ENCODE measurements around the gene LRRC10. TPM values are rescaled to one million over a fixed set of nuclear protein-coding genes. Genes with fewer than 3 reads are reported as not detected.

Gene LRRC10
- polyA plus RNA-seq, 2 of the 4 experiments (the other 2 are of a cell fraction): not detected

GRCh38 chr12:69639400-69640016 is 28.8 kb upstream of the LRRC10 start:
- 25% methylated on average over 12 of the region's 12 CpGs for WGBS (ENCODE audit: missing lambda C conversion rate)
- ATAC-seq (peak; percentile 90 to 97), FAIRE-seq (no peak), DNase-seq (ENCODE audit: low read depth in 1 of 2, low spot score in 1 of 2) (peak; percentile 79 to 82)
- TF ChIP-seq RAD21 (conservative IDR thresholded peaks at IDR 0.05 in 1 of 2, IDR thresholded peaks at IDR 0.05 in 1 of 2): peak; percentile 68 to 75
- TF ChIP-seq BCL3 (IDR thresholded peaks at IDR 0.05): no peak
- TF ChIP-seq REST (IDR thresholded peaks at IDR 0.05): no peak
- no peak for TF ChIP-seq RCOR1 (IDR thresholded peaks at IDR 0.05; ENCODE audit: low read depth, low read length)
- TF ChIP-seq ZC3H11A (IDR thresholded peaks at IDR 0.05): no peak
- no peak for TF ChIP-seq KDM5A (IDR thresholded peaks at IDR 0.05)
- TF ChIP-seq ZSCAN20 (CRISPR knock-in tag; IDR thresholded peaks at IDR 0.05): no peak
- no peak for TF ChIP-seq PHF8 (IDR thresholded peaks at IDR 0.05; ENCODE audit: borderline replicate concordance, low read depth)
- TF ChIP-seq HES2 (IDR thresholded peaks at IDR 0.05): no peak
- no peak for TF ChIP-seq CBX8 (IDR thresholded peaks at IDR 0.05)
- peak; percentile 86 for TF ChIP-seq CTCF (IDR thresholded peaks at IDR 0.05)
- TF ChIP-seq CHD2 (IDR thresholded peaks at IDR 0.05; ENCODE audit: low read length, partially characterized antibody): no peak
- TF ChIP-seq TP53 (CRISPR knock-in tag; IDR thresholded peaks at IDR 0.05): no peak
- peak; percentile 85 for TF ChIP-seq SMC3 (IDR thresholded peaks at IDR 0.05)
- no peak for TF ChIP-seq USF2 (IDR thresholded peaks at IDR 0.05)
- no peak for TF ChIP-seq RNF2 (IDR thresholded peaks at IDR 0.05; ENCODE audit: borderline replicate concordance, low read depth)
- no peak for TF ChIP-seq TFCP2L1 (CRISPR knock-in tag; IDR thresholded peaks at IDR 0.05)
- TF ChIP-seq RARB (CRISPR knock-in tag; IDR thresholded peaks at IDR 0.05): no peak
- no peak for TF ChIP-seq SREBF2 (IDR thresholded peaks at IDR 0.05)
- TF ChIP-seq PBX3 (IDR thresholded peaks at IDR 0.05): no peak
- TF ChIP-seq EHF (CRISPR knock-in tag; IDR thresholded peaks at IDR 0.05): no peak
- TF ChIP-seq MAX (IDR thresholded peaks at IDR 0.05): peak; percentile 63
- no peak for TF ChIP-seq MAZ (IDR thresholded peaks at IDR 0.05; ENCODE audit: borderline replicate concordance, low read depth, low read length)
- TF ChIP-seq NR3C1 (IDR thresholded peaks at IDR 0.05): no peak
- TF ChIP-seq NPAS2 (CRISPR knock-in tag; IDR thresholded peaks at IDR 0.05; ENCODE audit: borderline replicate concordance): no peak
- no peaks in the 10 kb centered on the region for H3K9me3 ChIP-seq
- ChIA-PET CTCF (interaction anchor here (0.6 to 6.8 kb wide), 46 partner anchors 10 to 966 kb away, joined by 3 to 53 read pairs (median 5); partner anchors contain the start of genes CCT2, LRRC10 and LYZ), POLR2A (no interaction called here)
- no peak overlapping the region for H3K4me2 ChIP-seq
- no peaks in the 10 kb centered on the region for H3K4me1 ChIP-seq
- no peak overlapping the region for H3K27ac ChIP-seq
- no peak overlapping the region for H3K4me3 ChIP-seq
